Kidney epithelial cell (primary cell): ENCODE results near the gene PBLD. TPM values are rescaled to one million over a fixed set of nuclear protein-coding genes. Genes with fewer than 3 reads are reported as not detected.

ENCODE experiments used
- DNase-seq: peaks from one replicate; pipeline ENCODE4 v3.0.0-alpha.2; 2010; ENCODE audit warnings: low read depth
- H3K27me3 ChIP-seq: 2 replicates; pipeline ENCODE4 v1.6.0; 2011; ENCODE audit warnings: low read length; ENCODE audit not compliant: control insufficient read depth, insufficient read depth
- H3K36me3 ChIP-seq: 2 replicates; pipeline ENCODE4 v1.5.1; 2011; ENCODE audit warnings: low read length; ENCODE audit not compliant: control insufficient read depth, insufficient read depth
- H3K4me3 ChIP-seq: 2 replicates; pipeline ENCODE4 v1.5.1; 2011; ENCODE audit warnings: low read depth, mild to moderate bottlenecking, control low read depth, low read length
- CTCF ChIP-seq: IDR thresholded peaks from 2 replicates; pipeline ENCODE4 v1.5.1; 2011; ENCODE audit warnings: mild to moderate bottlenecking, moderate library complexity, low read length, control low read depth, inconsistent platforms; ENCODE audit not compliant: insufficient read depth, poor library complexity, severe bottlenecking
- total RNA-seq: library from RNA; depleted of rRNA; stranded (reverse); fragments of >200 nt; gene quantifications from 2 replicates; pipeline ENCODE4 v1.2.3, GENCODE V29; 2015

Gene PBLD
- total RNA-seq, 1 donor from 2014 or later, result 4.5 TPM

GRCh38 chr10:68333440-68334431 is 1.0 kb upstream of the PBLD start:
- Histone ChIP-seq H3K36me3 (no peaks in the 10 kb centered on the region), H3K4me3 (peak overlapping the region; percentile 66), H3K27me3 (no peaks in the 10 kb centered on the region)
- TF ChIP-seq CTCF, result no peak
- DNase-seq, result no peak

GRCh38 chr10:68333058-68333395 is 299 bp upstream of the PBLD start:
- peak overlapping the region; percentile 66 for H3K4me3 ChIP-seq
- H3K27me3 ChIP-seq, result no peaks in the 10 kb centered on the region
- H3K36me3 ChIP-seq, result no peaks in the 10 kb centered on the region
- DNase-seq, result no peak
- TF ChIP-seq CTCF, result no peak

GRCh38 chr10:68331455-68332258 is 1.1 kb downstream of the PBLD start, which contains the start of gene HNRNPH3:
Gene HNRNPH3 (plus strand): TSS chr10:68332064. CDS start chr10:68337222, 5,158 bp downstream.
- peak within 1 kb of the TSS; percentile 66 for H3K4me3 ChIP-seq
- DNase-seq, result peak; percentile 84
- H3K36me3 ChIP-seq, result no peaks in the 10 kb centered on the region
- no peaks in the 10 kb centered on the region for H3K27me3 ChIP-seq
- TF ChIP-seq CTCF, result no peak

GRCh38 chr10:68330852-68331454 is 1.8 kb downstream of the PBLD start:
- Histone ChIP-seq H3K27me3 (no peaks in the 10 kb centered on the region), H3K4me3 (peak overlapping the region; percentile 66), H3K36me3 (no peaks in the 10 kb centered on the region)
- DNase-seq, result no peak
- TF ChIP-seq CTCF, result no peak

GRCh38 chr10:68329506-68329861 is 3.2 kb downstream of the PBLD start:
- DNase-seq, result no peak
- no peak for TF ChIP-seq CTCF
- Histone ChIP-seq H3K36me3 (no peaks in the 10 kb centered on the region), H3K4me3 (no peak overlapping the region), H3K27me3 (no peaks in the 10 kb centered on the region)
